ENCODE data around the gene CORIN.

CORIN gene

DNA sequence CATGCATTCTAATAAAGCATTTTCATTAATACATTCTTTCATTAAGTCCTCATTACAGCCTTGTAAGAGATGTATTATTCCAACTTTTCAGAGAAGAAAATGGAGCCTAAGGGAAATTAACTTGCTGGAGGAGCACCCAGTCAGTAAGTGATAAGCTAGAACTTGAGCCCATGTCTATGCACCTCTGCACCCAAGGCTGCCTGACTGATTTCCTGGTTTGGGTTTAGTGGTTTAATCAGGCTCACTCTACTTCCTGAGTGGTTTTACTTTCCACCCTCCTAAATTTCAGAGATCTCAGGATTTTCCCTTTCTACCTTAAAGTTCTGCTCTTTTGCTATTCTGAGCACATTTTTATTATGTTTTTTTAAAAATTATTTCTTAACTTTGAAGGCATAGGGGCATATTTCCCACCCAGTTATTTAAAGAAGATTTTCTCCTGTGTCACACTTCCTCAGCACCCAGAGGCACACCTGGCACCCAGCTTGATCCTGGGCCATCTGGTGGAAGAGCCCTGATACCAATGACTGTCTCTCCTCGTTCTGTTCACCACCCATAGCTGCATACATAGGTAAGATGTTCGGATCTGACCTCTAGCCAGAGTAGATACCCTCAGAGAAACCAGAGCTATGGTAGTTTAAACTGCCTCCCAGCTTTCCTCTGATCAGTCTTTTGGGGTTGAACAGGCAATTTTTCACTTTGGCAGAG is 10.4 kb downstream of the CORIN start:
- no peak for TF ChIP-seq JUND (IDR thresholded peaks at IDR 0.05; ENCODE audit: low read depth)
- in situ Hi-C loops (cut with HindIII; ENCODE audit: low pct_unique_long_range_greater_than_20kb, low sequenced_read_pairs) = no loop called here
- DNase-seq (ENCODE audit: low read depth in 1 of 2, low spot score in 1 of 2) = no peak

DNA sequence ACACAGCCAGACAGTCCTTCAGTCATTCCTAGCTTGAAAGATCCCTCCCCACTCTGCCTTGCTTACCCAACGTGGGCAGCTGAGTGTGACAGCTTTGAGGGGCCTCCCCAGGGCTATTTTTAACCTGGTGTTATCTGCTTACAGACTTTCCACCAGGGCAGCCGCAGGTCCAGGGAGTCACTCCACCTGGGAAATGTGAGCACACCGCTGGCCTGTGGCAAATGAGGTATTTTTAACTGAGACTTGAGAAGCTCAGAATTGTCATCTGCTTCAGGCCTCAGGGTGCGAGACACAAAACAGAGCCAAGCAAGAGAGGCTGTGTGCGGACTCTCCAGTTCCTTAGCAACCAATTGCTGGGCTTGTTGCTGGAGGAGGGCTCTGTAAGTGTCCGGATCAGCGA is 13.0 kb downstream of the CORIN start:
- TF ChIP-seq JUND (IDR thresholded peaks at IDR 0.05; ENCODE audit: low read depth) = no peak
- in situ Hi-C loops (cut with HindIII; ENCODE audit: low pct_unique_long_range_greater_than_20kb, low sequenced_read_pairs) = no loop called here
- no peak for DNase-seq (ENCODE audit: low read depth in 1 of 2, low spot score in 1 of 2)

DNA sequence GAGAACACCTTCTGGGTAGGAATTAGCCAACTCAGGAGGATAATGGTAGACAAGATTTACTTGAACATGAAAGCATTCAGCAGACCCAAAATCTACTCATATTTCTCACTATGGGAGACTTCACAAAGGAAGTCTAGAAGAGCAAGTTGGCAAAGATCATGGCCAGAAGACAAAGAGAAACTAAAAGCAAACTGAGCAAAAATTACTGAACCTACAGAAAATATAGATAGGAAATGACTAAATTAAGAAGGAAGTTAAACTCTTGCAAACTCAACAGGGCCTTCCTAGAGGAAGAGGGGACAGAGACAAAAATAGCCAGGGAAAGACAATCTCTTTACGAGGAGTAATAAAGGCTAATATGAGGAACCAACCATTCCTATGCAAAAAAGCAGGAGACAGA is 18.7 kb downstream of the CORIN start:
- in situ Hi-C loops (cut with HindIII; ENCODE audit: low pct_unique_long_range_greater_than_20kb, low sequenced_read_pairs) = no loop called here
- TF ChIP-seq JUND (IDR thresholded peaks at IDR 0.05; ENCODE audit: low read depth) = no peak
- DNase-seq (ENCODE audit: low read depth in 1 of 2, low spot score in 1 of 2) = no peak

DNA sequence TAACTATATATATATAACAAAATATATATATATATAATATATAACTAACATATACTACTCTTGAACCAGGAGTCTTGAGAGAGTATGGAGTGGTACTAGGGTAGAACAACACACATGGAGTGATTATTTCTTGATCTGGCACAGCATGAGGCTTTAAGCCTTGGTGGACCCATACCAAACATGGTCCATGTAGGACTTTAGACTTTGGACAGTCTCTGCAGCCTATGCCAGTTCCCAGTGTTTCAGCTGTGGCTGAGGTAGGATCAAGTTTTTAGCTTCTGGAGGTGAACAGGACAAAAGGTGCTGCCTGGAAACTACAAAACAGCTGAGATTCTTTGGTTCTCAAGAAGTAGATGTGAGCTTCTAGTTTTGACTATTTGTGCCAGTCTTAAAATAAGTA is 20.6 kb downstream of the CORIN start:
- in situ Hi-C loops (cut with HindIII; ENCODE audit: low pct_unique_long_range_greater_than_20kb, low sequenced_read_pairs) = no loop called here
- no peak for DNase-seq (ENCODE audit: low read depth in 1 of 2, low spot score in 1 of 2)
- no peak for TF ChIP-seq JUND (IDR thresholded peaks at IDR 0.05; ENCODE audit: low read depth)

DNA sequence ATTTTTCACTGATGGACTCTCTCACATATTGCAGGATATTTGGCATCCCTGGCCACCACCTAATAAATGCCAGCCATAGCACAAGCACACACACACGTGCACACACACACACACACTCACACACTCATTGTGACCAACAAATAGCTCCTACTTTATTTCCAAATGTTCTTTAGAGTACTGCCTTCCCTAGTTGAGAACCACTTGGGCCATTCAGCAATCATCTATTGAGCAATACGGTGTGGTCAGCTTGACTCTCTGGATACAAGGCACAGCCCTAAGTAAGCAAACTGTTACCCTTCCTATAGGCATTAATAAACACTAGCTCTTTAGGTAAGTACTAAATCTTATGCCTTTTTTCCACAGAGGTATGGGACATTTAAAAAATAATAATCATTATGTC is 21.1 kb downstream of the CORIN start:
- no peak for DNase-seq (ENCODE audit: low read depth in 1 of 2, low spot score in 1 of 2)
- TF ChIP-seq JUND (IDR thresholded peaks at IDR 0.05; ENCODE audit: low read depth) = no peak
- in situ Hi-C loops (cut with HindIII; ENCODE audit: low pct_unique_long_range_greater_than_20kb, low sequenced_read_pairs) = no loop called here

DNA sequence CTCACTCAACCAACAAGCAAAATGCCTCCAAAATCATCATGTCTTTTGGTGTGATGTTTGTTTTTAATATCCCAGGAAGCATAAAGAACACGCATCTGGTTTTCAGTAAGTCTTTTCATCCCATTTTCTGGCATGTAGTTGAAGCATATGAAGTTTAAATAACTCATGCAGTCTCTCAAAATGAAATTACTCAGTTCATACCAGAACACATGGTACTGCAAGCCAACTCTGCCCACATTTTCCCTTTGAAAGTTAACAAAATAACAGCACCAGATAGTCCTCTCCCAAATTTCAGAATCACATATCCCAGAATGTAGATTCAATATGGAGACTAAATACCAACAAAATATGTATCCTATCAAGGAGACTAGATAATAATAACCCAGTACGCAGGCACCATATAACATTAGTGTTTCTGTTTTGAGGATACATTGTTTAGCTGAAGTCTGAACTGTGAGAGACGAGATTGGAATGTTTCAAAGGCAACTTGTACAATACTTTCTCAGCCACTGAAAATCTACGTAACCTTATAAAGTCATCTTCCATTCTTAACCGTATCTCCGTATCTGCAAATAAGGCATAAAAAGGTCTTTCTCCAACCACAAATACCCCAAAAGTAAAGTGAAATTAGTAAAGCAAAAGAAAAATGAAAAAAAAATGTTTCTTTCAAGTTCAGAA is 23.1 kb downstream of the CORIN start:
- TF ChIP-seq JUND (IDR thresholded peaks at IDR 0.05; ENCODE audit: low read depth) = no peak
- in situ Hi-C loops (cut with HindIII; ENCODE audit: low pct_unique_long_range_greater_than_20kb, low sequenced_read_pairs) = no loop called here
- DNase-seq (ENCODE audit: low read depth in 1 of 2, low spot score in 1 of 2) = no peak

DNA sequence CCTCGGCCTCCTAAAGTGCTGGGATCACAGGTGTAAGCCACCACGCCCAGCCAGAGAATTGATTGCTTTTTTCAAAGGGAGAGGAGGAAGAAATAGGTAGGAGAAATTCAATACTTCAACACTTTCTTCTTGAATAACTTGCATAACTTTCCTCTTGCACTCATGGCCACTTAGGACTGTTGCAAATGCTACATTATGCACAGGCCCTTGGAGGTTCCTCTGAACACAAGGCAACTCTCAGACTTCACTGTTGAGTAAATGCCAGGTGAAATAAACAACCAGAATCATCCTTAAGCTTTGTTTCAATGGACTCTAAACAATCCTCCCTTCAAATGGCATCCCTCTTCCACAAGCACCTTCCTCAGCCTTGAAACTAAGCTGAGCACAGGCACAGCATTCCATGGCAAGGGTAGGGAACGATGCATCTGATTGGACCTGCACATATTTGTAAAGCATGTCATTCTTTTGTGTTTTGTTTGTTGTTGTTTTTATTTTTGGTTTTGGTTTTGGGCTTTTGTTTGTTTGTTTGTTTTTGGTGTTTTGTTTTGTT is 28.1 kb downstream of the CORIN start:
- DNase-seq (ENCODE audit: low read depth in 1 of 2, low spot score in 1 of 2) = no peak
- in situ Hi-C loops (cut with HindIII; ENCODE audit: low pct_unique_long_range_greater_than_20kb, low sequenced_read_pairs) = no loop called here
- TF ChIP-seq JUND (IDR thresholded peaks at IDR 0.05; ENCODE audit: low read depth) = no peak

DNA sequence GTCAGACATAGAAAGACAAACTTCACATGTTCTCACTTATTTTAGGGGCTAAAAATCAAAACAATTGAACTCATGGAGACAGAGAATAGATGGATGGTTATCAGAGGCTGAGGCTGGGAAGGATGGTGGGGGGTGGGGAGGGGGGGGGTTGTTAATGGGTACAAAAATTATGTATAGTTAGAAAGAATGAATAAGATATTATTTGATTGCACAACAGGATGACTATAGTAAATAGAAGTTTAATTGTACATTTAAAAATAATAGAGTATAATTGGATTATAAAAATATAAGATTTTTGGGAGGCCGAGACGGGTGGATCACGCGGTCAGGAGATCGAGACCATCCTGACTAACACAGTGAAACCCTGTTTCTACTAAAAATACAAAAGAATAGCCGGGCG is 33.3 kb downstream of the CORIN start:
- no peak for DNase-seq (ENCODE audit: low read depth in 1 of 2, low spot score in 1 of 2)
- TF ChIP-seq JUND (IDR thresholded peaks at IDR 0.05; ENCODE audit: low read depth) = no peak
- in situ Hi-C loops (cut with HindIII; ENCODE audit: low pct_unique_long_range_greater_than_20kb, low sequenced_read_pairs) = no loop called here

DNA sequence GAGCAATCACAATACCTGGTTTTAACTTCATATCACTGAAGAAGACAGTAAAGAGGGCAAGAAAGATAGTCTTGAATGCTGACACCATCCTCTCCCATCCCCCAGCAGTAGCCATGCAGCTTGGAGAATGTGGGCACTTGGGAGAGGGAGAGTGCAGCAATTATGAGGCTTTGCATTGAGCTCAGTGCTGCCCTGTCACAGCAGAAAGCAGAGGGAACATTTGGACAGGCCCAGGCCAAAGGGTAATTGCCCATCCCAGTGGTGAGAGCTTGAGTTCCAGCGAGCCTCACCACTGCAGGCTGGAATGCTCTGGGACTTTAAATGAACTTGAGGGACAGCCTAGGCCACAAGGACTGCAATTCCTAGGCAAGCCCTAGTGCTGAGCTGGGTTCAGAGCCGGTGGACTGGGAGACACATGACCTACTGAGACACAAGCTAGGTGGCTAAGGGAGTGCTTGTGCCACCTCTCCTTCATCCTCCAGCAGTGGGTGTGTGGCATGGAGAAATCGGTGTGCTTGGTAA is 36.3 kb downstream of the CORIN start:
- DNase-seq (ENCODE audit: low read depth in 1 of 2, low spot score in 1 of 2) = no peak
- no peak for TF ChIP-seq JUND (IDR thresholded peaks at IDR 0.05; ENCODE audit: low read depth)
- in situ Hi-C loops (cut with HindIII; ENCODE audit: low pct_unique_long_range_greater_than_20kb, low sequenced_read_pairs) = no loop called here

DNA sequence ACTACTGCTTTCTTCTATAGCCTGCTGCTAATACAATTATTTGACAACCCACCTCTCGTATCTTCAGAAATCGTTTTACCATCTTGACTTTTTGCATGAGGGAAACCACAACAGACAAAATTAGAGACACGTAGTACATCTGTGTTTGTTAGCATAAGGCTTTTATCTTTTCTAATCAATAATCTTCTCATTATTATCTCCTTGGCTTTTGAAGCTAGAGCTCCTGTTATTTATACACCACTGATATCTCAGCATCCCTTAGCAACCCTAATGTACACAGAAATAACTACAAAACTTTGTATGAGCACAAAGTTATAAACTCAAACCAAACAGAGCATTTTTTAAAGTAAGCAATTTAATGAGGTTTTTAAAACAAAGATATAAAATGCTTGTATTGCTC is 39.7 kb downstream of the CORIN start:
- in situ Hi-C loops (cut with HindIII; ENCODE audit: low pct_unique_long_range_greater_than_20kb, low sequenced_read_pairs) = no loop called here
- DNase-seq (ENCODE audit: low read depth in 1 of 2, low spot score in 1 of 2) = no peak
- TF ChIP-seq JUND (IDR thresholded peaks at IDR 0.05; ENCODE audit: low read depth) = no peak

DNA sequence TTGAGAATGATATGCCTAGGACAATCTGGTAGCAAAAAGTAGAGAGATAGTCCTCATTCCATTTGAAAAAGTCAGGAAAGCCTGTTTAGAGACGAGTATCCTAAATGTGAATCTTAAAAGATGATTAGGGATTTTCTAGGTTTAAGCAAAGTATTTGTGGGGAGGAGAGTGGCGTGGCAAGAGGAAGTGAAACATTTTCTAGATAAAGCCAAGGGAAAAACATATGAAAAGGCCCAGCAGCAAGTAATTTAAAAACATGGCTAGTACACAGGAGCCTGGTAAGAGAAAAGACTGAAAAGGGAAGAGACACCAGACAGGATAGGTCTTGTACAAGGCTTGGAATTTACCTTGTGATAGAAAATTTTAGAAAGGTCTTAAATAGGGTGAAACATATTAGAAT is 45.9 kb downstream of the CORIN start:
- TF ChIP-seq JUND (IDR thresholded peaks at IDR 0.05; ENCODE audit: low read depth) = no peak
- no peak for DNase-seq (ENCODE audit: low read depth in 1 of 2, low spot score in 1 of 2)
- in situ Hi-C loops (cut with HindIII; ENCODE audit: low pct_unique_long_range_greater_than_20kb, low sequenced_read_pairs) = no loop called here

DNA sequence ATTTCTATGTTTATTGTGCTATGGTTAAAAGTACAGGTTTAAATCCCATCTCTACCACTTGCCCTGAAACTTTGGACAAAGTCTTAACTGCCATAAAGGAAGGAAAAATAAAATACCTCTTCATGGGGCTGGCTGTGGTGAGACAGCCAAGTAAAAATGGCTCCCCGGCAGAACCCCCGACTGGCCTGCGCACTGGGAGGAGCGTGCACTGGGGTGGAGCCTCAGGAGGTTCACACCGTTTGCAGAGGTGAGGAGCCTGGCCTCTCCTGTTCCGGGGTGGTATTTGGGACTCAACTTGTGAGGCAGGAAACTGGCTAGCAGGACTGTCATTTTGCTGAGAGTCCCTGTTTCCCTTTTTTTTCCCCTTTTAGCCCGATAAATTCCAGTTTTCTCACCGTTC is 47.8 kb downstream of the CORIN start:
- in situ Hi-C loops (cut with HindIII; ENCODE audit: low pct_unique_long_range_greater_than_20kb, low sequenced_read_pairs) = no loop called here
- TF ChIP-seq JUND (IDR thresholded peaks at IDR 0.05; ENCODE audit: low read depth) = no peak
- DNase-seq (ENCODE audit: low read depth in 1 of 2, low spot score in 1 of 2) = peak in 1 of 2 experiments; percentile 2

DNA sequence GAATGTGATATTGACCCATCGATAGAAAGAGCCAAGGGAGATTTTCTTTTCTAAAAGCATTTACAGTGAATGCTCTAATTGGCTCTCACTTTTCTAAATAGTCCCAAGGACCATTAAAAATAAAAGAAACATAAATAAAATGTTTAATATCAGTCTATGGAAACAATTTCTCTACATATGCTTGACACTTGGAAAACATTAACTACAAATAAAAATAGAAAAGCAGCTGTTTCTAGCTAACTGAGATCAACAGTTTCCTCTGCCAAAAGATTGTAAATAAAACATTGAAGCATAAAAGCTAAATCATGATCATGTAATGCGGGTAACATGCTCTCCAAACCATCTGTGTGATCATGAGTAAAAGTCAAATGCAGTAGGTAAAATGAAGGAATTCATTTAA is 49.7 kb downstream of the CORIN start:
- TF ChIP-seq JUND (IDR thresholded peaks at IDR 0.05; ENCODE audit: low read depth) = no peak
- no peak for DNase-seq (ENCODE audit: low read depth in 1 of 2, low spot score in 1 of 2)
- in situ Hi-C loops (cut with HindIII; ENCODE audit: low pct_unique_long_range_greater_than_20kb, low sequenced_read_pairs) = no loop called here

Measured in T47D (cell line).